HG03460 (cell line): ENCODE measurements around the gene PLEKHS1.

ENCODE experiments used
- ATAC-seq: cut with Tn5 transposase; IDR thresholded peaks from one replicate; pipeline ENCODE4 v1.9.1; 2021; ENCODE audit not compliant: unreplicated experiment

Gene PLEKHS1

DNA sequence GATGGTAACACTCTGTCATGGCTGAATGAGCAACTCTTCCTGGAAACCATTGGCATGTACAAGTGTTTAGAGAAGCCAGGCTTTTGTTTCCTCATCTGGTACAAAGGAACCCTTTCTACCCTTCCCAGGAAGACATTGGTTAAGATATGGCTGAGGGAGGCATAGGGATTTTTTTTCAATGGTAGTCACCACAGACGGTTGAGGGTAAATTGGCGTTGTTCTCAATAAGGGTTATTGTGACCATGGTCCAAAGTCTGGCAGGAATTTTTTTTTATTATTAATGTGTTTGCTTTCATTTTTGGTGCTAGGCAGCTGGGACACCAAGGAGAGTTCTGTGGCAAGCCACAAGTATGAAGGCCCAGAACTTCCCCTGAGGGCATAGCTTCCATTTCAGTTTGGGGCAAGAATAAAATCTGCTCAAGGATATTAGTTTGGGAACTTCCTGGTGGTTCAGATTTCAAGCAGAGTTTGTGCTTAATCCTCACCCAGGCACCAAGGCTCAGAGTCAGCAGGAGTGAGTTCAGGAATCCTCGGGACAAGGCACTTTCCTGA lies at the start of gene PLEKHS1:
Gene PLEKHS1 (plus strand): TSS at position 502 of the 552 bp plus-strand sequence. CDS start 3,596 bp downstream, outside the sequence.
- no peak for ATAC-seq

DNA sequence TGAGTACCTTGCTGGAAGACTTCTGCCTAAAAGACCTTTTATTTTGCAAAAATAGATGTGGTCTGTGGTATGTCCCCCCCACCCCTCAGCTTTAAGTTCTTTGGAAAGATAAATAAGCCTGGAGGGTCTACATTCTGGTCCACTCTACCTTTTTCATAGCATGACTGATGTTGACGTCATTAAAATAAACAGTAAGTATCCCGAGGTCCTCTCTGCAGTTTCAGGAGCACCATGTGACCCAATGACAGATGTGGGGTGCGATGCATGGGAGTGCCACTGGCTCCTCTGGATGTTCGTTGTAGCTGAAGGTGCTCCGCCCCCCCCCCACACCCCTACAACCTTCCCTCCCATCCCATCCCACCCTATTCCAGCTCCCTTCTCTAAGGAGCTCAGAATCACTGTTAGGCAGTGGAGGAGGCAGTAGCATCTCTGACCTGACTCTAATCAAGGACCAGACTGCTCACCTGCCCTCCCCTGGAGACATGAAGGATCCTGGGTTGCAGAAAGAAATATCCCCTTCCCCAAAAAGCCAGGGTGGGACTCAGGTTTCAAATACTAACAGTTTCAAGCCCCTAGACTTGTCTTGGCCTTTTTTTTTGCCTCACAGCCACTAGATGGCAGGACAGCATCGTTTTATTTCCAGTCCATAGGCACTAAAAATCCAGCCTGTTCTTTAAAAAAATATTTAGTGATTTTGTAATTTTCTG lies 46.7 kb upstream of the PLEKHS1 start:
- no peak for ATAC-seq

DNA sequence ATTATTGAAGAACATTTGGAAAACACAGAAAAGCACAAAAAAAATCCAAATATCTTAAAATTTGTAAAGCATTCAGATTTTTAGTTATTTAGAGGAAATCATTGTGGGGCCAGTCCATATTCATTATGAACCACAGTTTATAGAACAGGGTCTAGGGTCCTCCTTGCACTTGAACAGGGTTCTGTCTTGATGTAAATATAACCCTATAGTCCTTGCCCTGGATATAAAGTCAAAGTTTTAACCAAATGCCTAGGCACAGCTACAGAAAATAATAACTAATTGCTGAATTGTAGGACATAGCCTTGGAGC lies 46.2 kb upstream of the PLEKHS1 start:
- no peak for ATAC-seq

- no peak for ATAC-seq
Measured at GRCh38 chr10:113706623-113707022, 44.9 kb upstream of the PLEKHS1 start.

DNA sequence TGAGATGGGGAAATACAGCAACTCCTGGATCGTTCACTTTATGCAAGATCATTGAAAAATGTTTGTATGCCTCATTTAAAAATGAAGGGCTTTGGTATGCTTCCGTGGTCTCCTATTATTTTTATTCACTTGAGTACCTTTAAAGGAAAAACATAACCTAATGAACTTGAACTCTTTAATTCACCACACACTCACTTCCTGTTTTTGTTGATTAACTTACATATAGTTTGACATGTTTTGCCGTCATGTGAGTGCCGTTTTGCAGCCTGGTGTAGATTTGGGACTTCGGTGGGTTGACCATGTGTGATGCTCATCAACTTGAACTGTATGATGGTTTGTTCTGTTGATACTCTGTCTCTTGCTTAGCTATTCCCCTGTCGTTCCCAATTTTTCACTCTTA lies 42.8 kb upstream of the PLEKHS1 start:
- no peak for ATAC-seq

- ATAC-seq, result no peak
Measured at GRCh38 chr10:113709221-113709838, 42.2 kb upstream of the PLEKHS1 start.

DNA sequence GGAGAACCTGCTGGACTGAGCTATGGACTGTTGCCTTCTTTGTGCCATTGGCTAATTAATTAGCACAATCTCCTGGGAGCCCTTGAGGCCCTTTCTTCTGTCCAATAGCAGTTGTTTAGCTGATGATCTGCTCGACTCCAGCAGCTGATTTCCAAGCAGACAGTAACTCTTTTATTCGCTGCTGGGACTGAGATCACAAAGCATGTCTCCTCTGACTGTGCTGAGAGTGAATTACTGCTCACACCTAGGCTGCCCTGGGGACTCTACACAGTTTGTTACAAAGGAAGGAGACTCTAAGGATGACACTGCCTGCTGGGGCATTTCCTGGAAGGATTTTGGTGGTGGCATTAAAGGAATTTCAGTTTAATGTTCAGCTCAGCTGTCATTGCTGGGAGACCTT lies 40.3 kb upstream of the PLEKHS1 start:
- no peak for ATAC-seq

- ATAC-seq, result no peak
Measured at GRCh38 chr10:113712024-113712423, 39.5 kb upstream of the PLEKHS1 start.

- no peak for ATAC-seq
Measured at GRCh38 chr10:113712755-113713639, 38.5 kb upstream of the PLEKHS1 start.

DNA sequence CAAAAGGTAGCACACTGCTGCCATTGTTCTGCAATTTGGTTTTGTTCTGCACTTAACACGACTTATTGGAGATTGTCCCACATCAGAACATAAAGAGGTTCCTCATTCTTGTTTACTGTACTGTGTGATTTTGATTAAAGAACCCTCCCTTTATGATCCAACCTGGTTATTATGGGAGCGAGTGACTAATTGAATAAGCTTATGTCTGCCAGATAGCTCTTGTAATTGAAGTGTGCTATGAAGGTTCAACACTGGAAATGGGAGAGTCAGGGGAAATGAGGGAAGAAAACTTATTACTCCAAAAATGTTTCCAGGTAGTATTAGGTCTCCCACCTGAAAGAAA lies 37.9 kb upstream of the PLEKHS1 start:
- no peak for ATAC-seq

GRCh38 chr10:113716109-113716910 lies 35.2 kb upstream of the PLEKHS1 start:
- no peak for ATAC-seq

- no peak for ATAC-seq
Measured at GRCh38 chr10:113718969-113719822, 32.3 kb upstream of the PLEKHS1 start.

- no peak for ATAC-seq
Measured at GRCh38 chr10:113720386-113720785, 31.1 kb upstream of the PLEKHS1 start.

- no peak for ATAC-seq
Measured at GRCh38 chr10:113732160-113732881, 19.2 kb upstream of the PLEKHS1 start.

GRCh38 chr10:113732966-113733365 lies 18.5 kb upstream of the PLEKHS1 start:
- ATAC-seq, result no peak

- ATAC-seq, result no peak
Measured at GRCh38 chr10:113733635-113734034, 17.8 kb upstream of the PLEKHS1 start.

GRCh38 chr10:113735913-113736312 lies 15.6 kb upstream of the PLEKHS1 start:
- ATAC-seq, result peak; percentile 93

GRCh38 chr10:113736576-113736975 lies 14.9 kb upstream of the PLEKHS1 start:
- no peak for ATAC-seq

- ATAC-seq, result no peak
Measured at GRCh38 chr10:113739031-113739430, 12.5 kb upstream of the PLEKHS1 start.
